Astrocyte (in vitro differentiated cells and primary cell): ENCODE measurements around the gene RANGAP1.

Experiments used
- EZH2 ChIP-seq: IDR thresholded peaks from 2 replicates; pipeline ENCODE4 v1.6.1; 2012; ENCODE audit warnings: mild to moderate bottlenecking, low read length, inconsistent platforms; ENCODE audit not compliant: insufficient read depth
- TF ChIP-seq, protein P1 (sequence below): IDR thresholded peaks from 2 replicates; pipeline ENCODE4 v1.5.1; 2011; ENCODE audit warnings: low read depth, mild to moderate bottlenecking, inconsistent platforms, low read length, moderate library complexity; ENCODE audit not compliant: insufficient read depth

DNA sequence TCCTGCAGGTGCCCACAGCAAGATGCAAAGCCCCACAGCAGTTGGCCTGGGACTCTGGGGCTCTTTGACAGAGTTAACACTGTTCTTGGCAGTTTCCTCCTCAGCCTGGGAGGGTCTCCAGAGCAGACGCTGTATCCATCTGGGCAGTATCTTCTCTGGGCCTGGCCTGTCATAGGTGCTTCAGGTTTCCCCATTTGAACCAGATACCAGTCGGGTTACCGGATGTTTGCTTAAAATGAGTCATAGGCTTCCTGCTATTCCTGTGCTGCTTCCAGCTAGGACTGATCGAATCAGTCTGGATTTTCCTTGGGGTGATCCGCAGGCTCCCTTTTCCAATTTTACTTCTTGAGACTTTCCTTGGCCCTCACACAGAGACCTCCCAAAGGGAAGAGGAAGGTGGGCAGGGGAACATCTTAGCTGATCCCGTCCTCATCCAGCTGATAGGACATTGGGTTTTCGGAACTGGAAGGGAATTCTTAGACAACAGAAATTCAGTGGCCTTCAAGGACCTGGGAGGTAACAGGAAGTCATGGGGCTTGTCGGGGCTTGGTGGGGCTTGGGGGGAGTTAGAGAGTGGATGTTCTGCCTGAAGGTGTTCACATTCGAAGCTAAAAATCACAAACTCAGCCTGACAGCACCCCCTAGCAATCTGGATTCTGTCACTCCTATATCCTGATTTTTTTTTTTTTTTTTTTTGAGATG is 2.4 kb upstream of the RANGAP1 start:
- TF ChIP-seq, protein P1, sequence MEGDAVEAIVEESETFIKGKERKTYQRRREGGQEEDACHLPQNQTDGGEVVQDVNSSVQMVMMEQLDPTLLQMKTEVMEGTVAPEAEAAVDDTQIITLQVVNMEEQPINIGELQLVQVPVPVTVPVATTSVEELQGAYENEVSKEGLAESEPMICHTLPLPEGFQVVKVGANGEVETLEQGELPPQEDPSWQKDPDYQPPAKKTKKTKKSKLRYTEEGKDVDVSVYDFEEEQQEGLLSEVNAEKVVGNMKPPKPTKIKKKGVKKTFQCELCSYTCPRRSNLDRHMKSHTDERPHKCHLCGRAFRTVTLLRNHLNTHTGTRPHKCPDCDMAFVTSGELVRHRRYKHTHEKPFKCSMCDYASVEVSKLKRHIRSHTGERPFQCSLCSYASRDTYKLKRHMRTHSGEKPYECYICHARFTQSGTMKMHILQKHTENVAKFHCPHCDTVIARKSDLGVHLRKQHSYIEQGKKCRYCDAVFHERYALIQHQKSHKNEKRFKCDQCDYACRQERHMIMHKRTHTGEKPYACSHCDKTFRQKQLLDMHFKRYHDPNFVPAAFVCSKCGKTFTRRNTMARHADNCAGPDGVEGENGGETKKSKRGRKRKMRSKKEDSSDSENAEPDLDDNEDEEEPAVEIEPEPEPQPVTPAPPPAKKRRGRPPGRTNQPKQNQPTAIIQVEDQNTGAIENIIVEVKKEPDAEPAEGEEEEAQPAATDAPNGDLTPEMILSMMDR: no peak
- TF ChIP-seq EZH2: no peak
